GM12878 (cell line): Measurements from ENCODE around the gene UXS1.

Source experiments
- BMI1 ChIP-seq: fragments of 450-650 bp; IDR thresholded peaks from 2 replicates; pipeline ENCODE4 v1.6.1; 2016; ENCODE audit warnings: mild to moderate bottlenecking, moderate library complexity, borderline replicate concordance
- EP300 ChIP-seq, 2 experiments: fragments of 150-350 bp in 1 of 2; IDR thresholded peaks; 2 replicates each; pipeline ENCODE4 v1.6.1; 2011 to 2012; ENCODE audit warnings: low read depth in 2 of 2, low read length in 2 of 2, borderline replicate concordance in 1 of 2, improper control_type of control experiment in 1 of 2, inconsistent platforms in 1 of 2; ENCODE audit not compliant: control insufficient read depth in 1 of 2
- MYB ChIP-seq: fragments of 150-350 bp; IDR thresholded peaks from 2 replicates; pipeline ENCODE4 v1.6.1; 2014; ENCODE audit warnings: mild to moderate bottlenecking, low read depth, low read length, borderline replicate concordance
- MYC ChIP-seq: IDR thresholded peaks from 2 replicates; pipeline ENCODE4 v1.6.1; 2011; ENCODE audit warnings: mild to moderate bottlenecking, low read length, moderate library complexity, inconsistent platforms; ENCODE audit not compliant: insufficient read depth, insufficient replicate concordance, insufficient read length, severe bottlenecking
- NFIC ChIP-seq: IDR thresholded peaks from 2 replicates; pipeline ENCODE4 v1.6.1; 2012; ENCODE audit warnings: low read depth, mild to moderate bottlenecking, inconsistent platforms, low read length, moderate library complexity
- NR2C1 ChIP-seq: fragments of 450-650 bp; IDR thresholded peaks from 2 replicates; pipeline ENCODE4 v1.6.1; 2017; ENCODE audit warnings: antibody characterized with exemption, mild to moderate bottlenecking, moderate library complexity
- NR2C2 ChIP-seq: IDR thresholded peaks from 2 replicates; pipeline ENCODE4 v1.6.1; 2011; ENCODE audit warnings: borderline replicate concordance, low read depth; ENCODE audit not compliant: control insufficient read depth, insufficient read length
- NRF1 ChIP-seq: conservative IDR thresholded peaks from 2 replicates; pipeline ENCODE4 v1.6.1; 2011; ENCODE audit warnings: mild to moderate bottlenecking, low read depth, low read length, improper control_type of control experiment
- TARDBP ChIP-seq: IDR thresholded peaks from 2 replicates; pipeline ENCODE4 v1.6.1; 2016; ENCODE audit warnings: borderline replicate concordance
- YY1 ChIP-seq: IDR thresholded peaks from 2 replicates; pipeline ENCODE4 v1.6.1; 2011; ENCODE audit warnings: low read depth, mild to moderate bottlenecking, low read length
- TF ChIP-seq, protein P1 (sequence below), 3 experiments: IDR thresholded peaks in 2 of 3; conservative IDR thresholded peaks in 1 of 3; 2 replicates each; pipeline ENCODE4 v1.5.1; 2011; ENCODE audit warnings: low read depth in 3 of 3, low read length in 3 of 3, mild to moderate bottlenecking in 3 of 3, control low read depth in 2 of 3, moderate library complexity in 2 of 3, inconsistent platforms in 1 of 3, mixed read lengths in 1 of 3; ENCODE audit not compliant: control insufficient read depth in 2 of 3, insufficient read depth in 1 of 3; ENCODE audit errors: extremely low read depth in 1 of 3
- TF ChIP-seq, protein P2 (sequence below): IDR thresholded peaks from 2 replicates; pipeline ENCODE4 v1.6.1; 2011; ENCODE audit warnings: borderline replicate concordance, low read depth, mild to moderate bottlenecking, moderate library complexity, low read length; ENCODE audit not compliant: insufficient read depth, poor library complexity, severe bottlenecking
- TF ChIP-seq, protein P3 (sequence below): IDR thresholded peaks from 2 replicates; pipeline ENCODE4 v1.6.1; 2011; ENCODE audit warnings: mild to moderate bottlenecking, low read depth, low read length, moderate library complexity; ENCODE audit not compliant: insufficient replicate concordance
- TF ChIP-seq, protein P4 (sequence below): fragments of 450-650 bp; IDR thresholded peaks from 2 replicates; pipeline ENCODE4 v1.6.1; 2016; ENCODE audit warnings: mild to moderate bottlenecking, moderate library complexity, borderline replicate concordance

DNA sequence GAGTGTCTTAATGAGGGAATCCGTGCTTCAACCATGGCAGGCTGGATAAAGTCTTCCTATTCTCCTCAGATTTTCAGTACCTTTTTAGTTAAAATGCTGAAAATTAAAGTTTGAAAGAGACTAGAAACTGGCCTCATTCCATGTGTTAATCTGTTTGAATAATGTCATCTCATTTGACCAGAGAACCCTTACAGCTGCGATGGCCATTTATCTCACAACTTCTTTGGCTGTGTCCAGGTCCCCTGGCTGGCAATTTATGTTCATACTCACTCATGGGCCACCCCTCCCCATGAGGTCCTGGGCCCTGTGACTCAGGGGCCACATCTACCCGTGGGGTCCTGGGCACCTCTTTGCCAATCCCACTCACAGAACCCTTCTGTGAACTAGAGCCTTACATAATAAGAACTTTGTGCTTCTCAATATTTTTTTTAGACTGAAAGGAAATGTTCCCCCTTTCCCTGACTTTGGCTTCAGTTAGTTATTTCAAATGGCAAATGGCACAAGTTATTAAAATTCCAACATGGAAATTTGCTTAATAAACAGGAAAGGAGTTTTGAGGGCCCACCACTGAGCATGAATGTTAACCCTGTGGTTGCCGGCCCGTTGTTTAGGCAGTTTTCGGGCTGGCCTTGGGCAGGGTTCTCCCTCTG lies 134.6 kb downstream of the UXS1 start:
- TF ChIP-seq EP300 (IDR thresholded peaks at IDR 0.05; ENCODE audit: borderline replicate concordance in 1 of 2, control insufficient read depth in 1 of 2, low read depth in 2 of 2, low read length in 2 of 2) (no peak), NR2C2 (no peak), NFIC (no peak), MYC (no peak), BMI1 (no peak), YY1 (no peak), NRF1 (no peak), NR2C1 (no peak), MYB (no peak), TARDBP (no peak)
- TF ChIP-seq, protein P1, sequence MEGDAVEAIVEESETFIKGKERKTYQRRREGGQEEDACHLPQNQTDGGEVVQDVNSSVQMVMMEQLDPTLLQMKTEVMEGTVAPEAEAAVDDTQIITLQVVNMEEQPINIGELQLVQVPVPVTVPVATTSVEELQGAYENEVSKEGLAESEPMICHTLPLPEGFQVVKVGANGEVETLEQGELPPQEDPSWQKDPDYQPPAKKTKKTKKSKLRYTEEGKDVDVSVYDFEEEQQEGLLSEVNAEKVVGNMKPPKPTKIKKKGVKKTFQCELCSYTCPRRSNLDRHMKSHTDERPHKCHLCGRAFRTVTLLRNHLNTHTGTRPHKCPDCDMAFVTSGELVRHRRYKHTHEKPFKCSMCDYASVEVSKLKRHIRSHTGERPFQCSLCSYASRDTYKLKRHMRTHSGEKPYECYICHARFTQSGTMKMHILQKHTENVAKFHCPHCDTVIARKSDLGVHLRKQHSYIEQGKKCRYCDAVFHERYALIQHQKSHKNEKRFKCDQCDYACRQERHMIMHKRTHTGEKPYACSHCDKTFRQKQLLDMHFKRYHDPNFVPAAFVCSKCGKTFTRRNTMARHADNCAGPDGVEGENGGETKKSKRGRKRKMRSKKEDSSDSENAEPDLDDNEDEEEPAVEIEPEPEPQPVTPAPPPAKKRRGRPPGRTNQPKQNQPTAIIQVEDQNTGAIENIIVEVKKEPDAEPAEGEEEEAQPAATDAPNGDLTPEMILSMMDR (IDR thresholded peaks at IDR 0.05 in 2 of 3, conservative IDR thresholded peaks at IDR 0.05 in 1 of 3; ENCODE audit: control insufficient read depth in 2 of 3, extremely low read depth in 1 of 3, insufficient read depth in 1 of 3, low read depth in 3 of 3, low read length in 3 of 3): no peak
- TF ChIP-seq, protein P2, sequence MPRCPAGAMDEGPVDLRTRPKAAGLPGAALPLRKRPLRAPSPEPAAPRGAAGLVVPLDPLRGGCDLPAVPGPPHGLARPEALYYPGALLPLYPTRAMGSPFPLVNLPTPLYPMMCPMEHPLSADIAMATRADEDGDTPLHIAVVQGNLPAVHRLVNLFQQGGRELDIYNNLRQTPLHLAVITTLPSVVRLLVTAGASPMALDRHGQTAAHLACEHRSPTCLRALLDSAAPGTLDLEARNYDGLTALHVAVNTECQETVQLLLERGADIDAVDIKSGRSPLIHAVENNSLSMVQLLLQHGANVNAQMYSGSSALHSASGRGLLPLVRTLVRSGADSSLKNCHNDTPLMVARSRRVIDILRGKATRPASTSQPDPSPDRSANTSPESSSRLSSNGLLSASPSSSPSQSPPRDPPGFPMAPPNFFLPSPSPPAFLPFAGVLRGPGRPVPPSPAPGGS: no peak
- TF ChIP-seq, protein P3, sequence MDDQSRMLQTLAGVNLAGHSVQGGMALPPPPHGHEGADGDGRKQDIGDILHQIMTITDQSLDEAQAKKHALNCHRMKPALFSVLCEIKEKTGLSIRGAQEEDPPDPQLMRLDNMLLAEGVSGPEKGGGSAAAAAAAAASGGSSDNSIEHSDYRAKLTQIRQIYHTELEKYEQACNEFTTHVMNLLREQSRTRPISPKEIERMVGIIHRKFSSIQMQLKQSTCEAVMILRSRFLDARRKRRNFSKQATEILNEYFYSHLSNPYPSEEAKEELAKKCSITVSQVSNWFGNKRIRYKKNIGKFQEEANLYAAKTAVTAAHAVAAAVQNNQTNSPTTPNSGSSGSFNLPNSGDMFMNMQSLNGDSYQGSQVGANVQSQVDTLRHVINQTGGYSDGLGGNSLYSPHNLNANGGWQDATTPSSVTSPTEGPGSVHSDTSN: no peak
- TF ChIP-seq, protein P4, sequence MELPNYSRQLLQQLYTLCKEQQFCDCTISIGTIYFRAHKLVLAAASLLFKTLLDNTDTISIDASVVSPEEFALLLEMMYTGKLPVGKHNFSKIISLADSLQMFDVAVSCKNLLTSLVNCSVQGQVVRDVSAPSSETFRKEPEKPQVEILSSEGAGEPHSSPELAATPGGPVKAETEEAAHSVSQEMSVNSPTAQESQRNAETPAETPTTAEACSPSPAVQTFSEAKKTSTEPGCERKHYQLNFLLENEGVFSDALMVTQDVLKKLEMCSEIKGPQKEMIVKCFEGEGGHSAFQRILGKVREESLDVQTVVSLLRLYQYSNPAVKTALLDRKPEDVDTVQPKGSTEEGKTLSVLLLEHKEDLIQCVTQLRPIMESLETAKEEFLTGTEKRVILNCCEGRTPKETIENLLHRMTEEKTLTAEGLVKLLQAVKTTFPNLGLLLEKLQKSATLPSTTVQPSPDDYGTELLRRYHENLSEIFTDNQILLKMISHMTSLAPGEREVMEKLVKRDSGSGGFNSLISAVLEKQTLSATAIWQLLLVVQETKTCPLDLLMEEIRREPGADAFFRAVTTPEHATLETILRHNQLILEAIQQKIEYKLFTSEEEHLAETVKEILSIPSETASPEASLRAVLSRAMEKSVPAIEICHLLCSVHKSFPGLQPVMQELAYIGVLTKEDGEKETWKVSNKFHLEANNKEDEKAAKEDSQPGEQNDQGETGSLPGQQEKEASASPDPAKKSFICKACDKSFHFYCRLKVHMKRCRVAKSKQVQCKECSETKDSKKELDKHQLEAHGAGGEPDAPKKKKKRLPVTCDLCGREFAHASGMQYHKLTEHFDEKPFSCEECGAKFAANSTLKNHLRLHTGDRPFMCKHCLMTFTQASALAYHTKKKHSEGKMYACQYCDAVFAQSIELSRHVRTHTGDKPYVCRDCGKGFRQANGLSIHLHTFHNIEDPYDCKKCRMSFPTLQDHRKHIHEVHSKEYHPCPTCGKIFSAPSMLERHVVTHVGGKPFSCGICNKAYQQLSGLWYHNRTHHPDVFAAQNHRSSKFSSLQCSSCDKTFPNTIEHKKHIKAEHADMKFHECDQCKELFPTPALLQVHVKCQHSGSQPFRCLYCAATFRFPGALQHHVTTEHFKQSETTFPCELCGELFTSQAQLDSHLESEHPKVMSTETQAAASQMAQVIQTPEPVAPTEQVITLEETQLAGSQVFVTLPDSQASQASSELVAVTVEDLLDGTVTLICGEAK: no peak
